Superior temporal gyrus (tissue), 1 donor: ENCODE data around the gene FAU.
"Not testable (repeated sequence)": the region's sequence is repeated elsewhere in the genome, so short reads cannot be mapped to it uniquely, and the experiment has no call there.

Source experiments
- DNase-seq: peaks from one replicate; pipeline ENCODE4 v3.0.0-alpha.2; 2016; ENCODE audit errors: extremely low spot score

Gene FAU

DNA sequence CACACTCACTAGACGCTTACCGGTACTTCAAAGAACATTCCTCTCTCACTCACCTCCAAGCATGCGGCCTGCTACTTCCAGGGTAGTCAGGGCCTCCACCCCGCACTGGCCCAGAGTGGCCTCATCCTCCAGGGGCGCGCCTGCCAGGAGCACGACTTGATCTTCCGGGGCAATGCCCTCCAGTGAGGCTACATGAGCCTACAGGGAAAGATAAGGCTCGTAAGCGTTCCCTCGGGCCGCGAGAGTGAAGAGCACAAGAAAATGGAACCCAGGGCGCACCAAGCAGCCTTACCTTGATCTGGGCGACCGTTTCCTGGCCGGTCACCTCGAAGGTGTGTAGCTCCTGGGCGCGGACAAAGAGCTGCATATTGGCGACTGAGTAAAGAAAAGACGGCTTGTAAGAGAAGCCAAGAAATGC lies 478 bp downstream of the FAU start:
- no peak for DNase-seq

DNA sequence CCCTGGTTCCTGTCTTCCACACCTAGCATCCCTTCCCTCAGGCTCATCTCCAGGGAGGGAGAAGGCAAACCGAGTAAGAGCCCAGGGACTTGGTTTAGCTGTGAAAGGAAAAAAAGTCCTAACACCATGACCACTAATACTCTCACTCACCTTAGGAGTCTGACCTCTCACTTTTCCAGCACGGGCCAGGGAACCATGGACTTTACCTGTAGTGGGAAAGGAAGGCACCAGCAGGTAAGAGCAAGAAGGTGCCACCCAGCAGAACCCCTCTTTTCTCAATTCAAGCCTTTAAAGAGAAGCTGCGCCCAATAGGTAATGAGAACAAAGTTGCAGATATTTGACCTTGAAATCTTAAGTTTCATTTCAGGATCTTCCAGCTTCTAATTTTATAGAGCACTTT lies 1.1 kb downstream of the FAU start:
- DNase-seq = no peak

DNA sequence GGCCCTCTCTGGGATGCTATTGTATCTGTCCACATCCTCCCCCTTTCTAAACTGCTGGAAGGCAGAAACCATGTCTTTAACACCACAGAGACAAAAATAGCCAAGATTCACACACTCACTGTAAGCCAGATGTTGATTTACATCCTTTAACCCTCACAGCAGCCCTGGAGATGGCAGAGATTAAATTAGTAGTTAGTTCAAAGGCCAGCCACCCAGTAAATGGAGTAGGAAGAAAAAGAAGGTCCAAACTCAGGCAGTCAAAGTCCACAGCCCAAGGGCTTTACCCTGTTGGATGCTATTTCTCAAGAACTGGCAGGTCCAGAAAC lies 2.3 kb downstream of the FAU start:
- no peak for DNase-seq

DNA sequence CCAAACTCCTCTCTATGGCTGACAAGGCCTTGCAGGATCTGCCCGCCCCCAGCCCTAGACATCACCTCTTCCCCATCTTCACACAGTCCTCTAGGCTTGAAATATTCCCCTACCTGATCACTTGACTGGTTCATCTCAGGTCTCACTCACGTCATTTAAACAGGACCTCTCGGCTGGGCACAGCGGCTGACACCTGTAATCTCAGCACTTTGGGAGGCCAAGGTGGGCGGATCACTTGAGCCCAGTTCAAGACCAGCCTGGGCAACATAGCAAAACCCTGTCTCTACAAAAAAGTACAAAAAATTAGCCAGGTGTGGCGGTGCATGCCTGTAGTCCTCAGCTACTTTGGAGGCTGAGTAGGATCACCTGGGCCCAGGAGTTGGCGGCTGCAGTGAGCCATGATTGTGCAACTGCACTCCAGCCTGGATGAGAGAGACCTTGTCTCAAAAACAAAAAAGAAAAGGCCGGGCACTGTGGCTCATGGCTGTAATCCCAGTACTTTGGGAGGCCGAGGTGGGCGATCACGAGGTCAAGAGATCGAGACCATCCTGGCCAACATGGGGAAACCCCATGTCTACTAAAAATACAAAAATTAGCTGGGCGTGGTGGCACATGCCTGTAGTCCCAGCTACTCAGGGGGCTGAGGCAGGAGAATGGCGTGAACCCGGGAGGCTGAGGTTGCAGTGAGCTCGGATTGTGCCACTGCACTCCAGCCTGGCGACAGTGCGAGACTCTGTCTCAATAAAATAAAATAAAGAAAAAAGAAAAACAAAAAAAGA lies 2.9 kb downstream of the FAU start:
- not testable (repeated sequence) for DNase-seq

- DNase-seq = no peak
Measured at GRCh38 chr11:65118097-65118837, 3.7 kb downstream of the FAU start.

- peak; percentile 99 for DNase-seq
Measured at GRCh38 chr11:65117206-65118096, 4.5 kb downstream of the FAU start, which contains the start of gene ZNHIT2. Gene ZNHIT2, minus strand, starts transcription at chr11:65117701. Its CDS starts 48 bp downstream, at chr11:65117653.

DNA sequence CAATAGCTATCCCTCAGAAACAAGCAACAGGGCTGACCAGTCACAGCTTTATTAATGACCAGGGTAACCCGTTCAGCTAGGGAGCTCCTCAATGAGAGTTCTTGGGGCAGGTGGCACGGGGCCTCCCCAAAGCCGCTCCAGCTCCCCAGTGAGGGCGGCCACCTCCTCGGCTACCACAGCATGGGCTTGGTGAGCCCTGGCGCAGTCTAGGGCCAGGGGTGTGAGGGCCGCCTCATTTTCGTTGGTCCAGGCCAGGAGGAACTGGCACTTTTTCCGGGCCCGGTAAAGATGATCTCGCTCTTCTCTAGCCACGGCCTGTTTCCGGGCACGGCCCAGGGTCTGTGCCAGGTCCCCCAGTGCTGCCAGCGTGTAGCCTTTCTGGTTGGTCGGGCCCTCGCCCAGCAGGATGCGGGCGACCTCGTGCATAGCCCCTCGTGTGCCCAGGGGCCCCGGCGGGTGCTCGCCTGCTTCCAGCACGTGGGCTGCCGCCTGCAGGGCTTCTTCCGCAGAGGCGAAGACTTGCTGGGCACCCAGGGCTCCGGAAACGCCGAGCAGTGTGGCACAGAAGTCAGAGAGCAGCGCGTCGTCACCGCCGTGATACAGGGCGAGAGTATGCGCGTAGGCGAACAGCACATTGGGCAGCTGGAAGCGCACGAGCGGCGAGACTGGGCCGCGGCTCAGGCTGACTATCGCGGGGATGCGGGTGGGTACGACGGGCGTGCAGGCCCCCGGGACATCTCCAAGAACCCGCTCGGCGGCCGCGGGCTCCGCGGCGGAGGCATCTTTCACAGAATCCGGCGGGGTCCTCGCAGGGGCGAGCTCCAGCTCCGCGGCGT lies 5.3 kb downstream of the FAU start:
- DNase-seq = no peak

DNA sequence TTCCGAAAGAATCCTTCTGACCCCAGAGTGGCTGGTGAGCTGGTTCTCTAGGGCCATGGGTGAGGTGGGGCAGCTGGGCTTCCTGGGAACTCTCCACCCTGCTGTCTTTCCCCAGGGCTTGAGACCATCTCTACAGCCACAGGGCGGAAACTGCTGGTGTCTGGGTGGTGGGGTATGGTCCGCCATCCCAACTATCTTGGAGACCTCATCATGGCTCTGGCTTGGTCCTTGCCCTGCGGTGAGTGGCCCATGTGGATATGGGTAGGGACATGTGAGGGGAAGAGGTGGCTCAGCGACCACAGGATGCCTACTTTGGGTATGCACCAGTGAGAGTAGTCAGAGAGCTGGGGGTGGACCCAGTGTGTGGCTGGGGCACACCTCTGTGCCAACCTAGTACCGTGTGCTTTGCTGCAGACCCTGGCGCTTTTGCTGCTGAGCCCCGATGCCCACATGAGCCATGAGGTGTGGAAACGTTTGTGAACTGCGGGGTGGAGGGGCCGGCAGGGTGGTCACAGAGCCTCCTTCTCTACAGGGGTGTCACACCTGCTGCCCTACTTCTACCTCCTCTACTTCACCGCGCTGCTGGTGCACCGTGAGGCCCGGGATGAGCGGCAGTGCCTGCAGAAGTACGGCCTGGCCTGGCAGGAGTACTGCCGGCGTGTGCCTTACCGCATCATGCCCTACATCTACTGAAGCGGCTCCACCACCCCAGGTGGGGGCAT lies 6.4 kb downstream of the FAU start:
- DNase-seq = no peak

GRCh38 chr11:65114538-65115171 lies 7.3 kb downstream of the FAU start:
- no peak for DNase-seq

DNA sequence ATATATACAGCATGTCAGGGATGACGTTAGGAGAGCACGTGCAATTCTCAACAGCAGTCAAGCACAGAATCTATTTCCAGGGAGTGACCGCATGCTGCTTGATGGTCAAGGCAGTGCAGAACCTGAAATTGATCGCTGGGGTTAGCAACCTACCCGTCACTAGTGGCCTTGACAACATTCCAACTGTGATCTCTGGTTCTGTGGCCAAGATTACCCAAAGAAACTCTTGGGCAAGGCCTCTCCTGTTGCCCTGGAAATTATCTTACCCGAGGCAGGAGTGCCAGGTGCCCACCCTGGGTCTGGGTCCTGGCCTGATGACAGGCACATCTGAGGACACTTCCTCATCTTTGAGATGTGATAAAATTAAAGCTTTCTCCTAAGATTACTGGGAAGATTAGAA lies 8.1 kb downstream of the FAU start:
- DNase-seq = no peak

DNA sequence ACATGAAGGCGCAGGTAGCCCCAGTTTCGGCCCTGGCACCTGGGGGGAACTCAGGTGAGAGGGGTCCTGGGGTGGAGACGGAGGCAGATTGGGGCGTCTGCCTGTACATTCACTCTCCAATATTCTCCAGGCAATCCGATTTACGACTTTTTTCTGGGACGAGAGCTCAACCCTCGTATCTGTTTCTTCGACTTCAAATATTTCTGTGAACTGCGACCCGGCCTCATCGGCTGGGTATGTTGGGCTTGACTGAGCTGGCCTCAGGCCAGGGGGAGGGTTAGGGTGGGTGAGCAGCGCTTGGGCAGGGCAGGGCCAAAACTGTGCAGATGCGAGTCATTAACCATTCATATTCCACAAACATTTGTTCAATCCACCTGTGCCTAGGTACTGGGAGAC lies 8.6 kb downstream of the FAU start:
- DNase-seq = no peak

DNA sequence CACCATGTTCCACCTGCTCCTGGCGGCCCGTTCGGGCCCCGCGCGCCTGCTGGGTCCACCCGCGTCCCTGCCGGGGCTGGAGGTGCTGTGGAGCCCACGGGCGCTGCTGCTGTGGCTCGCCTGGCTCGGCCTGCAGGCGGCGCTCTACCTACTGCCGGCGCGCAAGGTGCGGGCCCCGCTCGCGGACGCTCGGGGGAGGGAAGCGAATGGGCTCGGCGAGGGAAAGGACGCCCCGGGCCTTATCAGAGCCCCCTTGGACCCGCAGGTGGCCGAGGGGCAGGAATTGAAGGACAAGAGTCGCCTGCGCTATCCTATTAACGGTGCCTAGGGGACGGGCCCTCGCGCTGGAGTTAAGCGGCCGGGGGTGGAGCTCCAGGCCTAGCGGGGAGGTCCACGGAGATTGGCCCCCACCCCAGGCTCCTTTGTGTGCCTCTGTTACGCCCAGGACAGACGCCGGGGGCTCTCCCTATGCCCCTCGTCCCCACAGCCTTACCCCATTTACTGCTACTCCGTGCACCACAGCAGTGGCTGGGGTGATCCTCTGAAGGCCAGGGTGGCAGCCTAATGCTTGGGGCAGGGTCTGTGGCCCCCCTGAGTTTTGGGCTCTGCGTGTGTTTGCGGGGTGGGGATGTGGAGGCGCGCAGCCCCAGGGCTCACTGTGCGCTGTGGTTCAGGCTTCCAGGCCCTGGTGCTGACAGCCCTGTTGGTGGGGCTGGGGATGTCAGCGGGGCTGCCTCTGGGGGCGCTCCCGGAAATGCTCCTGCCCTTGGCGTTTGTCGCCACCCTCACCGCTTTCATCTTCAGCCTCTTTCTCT lies 9.2 kb downstream of the FAU start:
- DNase-seq = peak; percentile 50

DNA sequence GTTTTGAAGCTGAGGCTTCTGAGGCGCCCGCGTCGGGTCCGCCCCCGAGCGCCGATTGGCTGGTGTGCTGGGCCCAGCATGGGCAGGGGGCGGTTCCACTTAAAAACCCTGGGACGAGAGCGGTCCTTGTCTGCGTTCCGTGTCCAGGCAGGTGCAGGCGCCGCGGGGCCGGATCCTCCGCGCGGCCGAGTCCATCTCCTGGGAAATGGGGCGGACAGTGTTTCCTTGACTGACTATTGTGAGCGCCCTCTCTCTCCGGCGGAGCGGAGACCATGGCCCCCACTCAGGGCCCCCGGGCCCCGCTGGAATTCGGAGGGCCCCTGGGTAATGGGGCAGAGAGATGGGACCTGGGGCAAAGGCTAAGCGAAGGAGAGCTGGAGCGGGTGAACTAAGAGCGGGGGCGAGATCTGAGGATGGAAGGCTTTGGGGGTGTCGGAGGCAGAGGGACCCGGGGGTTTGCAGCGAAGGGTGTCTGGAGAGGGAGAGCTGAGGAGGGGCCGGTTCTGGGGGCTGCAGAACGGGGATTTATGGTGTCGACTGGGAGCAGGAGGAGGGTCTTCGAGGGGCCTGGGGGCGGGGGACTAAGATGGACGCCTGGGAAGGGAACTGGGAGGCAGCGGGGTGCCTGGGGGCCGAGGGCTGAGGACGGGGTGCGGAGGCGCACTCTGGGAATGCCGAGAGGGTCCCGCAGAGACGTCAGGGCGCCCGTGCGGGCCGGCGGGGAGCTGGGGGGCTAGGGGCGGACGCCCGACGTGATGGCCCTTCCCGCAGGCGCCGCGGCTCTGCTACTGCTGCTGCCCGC lies 10.0 kb downstream of the FAU start, which contains the start of gene TM7SF2:
Gene TM7SF2, plus strand, starts transcription at position 129 of the 802 bp plus-strand sequence. Its CDS starts 144 bp downstream, at position 273.
- DNase-seq = peak; percentile 98

DNA sequence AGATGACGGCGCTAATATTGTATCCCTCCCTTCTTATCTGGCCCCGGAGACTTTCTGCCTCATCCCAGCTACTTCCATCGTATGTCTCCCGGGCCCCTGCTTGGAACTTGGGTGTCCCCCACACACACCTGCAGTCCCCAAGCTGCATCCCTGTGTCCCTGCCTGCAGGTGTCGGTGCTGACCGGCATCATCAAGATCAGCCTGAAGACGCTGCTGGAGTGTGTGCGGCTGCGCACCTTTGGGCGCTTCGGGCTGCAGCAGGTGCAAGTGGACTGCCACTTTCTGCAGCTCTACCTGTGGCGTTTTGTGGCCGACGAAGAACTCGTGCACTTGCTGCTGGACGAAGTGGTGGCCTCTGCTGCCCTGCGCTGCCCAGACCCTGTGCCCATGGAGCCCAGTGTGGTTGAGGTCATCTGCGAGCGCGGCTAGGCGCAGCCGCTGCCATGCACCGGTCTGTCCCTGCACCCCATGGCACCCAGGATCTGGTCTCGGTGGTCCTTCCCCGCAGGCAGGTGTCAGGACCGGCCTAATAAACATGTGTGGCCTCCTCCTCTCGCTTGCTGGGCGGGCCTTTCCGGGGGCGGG lies 10.7 kb downstream of the FAU start:
- DNase-seq = no peak

- peak; percentile 94 for DNase-seq
Measured at GRCh38 chr11:65110354-65110861, 11.5 kb downstream of the FAU start.

DNA sequence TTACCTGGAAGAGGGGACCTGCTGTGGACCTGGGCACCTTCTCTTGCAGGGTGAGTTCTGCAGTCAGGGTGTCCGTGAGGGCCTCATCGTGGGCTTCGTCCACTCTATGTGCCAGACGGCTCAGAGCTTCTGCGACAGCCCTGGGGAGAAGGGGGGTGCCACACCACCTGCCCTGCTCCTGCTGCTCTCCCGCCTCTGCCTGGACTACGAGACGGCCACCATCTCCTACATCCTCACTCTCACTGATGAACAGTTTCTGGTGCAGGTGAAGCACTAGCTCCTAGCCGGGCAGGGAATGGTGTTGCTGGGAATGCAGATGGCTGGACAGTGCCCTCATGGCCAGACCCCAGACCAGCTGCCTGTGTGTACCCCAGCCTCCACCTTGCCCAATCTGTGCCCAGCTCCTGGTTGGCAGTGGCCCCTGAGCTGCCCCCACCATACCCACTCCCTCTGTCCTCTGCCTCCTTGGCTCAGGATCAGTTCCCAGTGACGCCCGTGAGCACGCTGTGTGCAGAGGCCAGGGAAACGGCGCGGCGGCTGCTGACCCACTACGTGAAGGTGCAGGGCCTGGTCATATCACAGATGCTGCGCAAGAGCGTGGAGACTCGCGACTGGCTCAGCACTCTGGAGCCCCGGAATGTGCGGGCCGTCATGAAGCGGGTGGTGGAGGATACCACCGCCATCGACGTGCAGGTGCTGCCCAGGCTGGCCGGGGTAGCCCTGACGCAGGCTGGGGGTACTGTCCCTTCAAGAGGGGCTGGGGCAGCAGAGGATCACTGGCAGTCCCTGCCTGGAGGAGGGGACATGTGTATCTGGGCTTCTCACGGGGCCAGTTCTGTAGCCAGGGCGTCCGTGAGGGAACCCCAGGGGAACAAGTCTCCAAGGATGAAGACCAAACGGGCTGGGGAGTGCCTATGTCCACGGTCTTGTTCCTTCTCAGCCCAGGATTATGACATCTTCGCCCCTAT lies 12.4 kb downstream of the FAU start:
- no peak for DNase-seq
